ENCODE results near the gene TTC36. TPM values are rescaled to one million over a fixed set of nuclear protein-coding genes. Genes with fewer than 3 reads are reported as not detected.

The TTC36 gene
- total and polyA plus RNA-seq, 2 experiments from 2014 or later = 0.40 to 1.0 TPM

DNA sequence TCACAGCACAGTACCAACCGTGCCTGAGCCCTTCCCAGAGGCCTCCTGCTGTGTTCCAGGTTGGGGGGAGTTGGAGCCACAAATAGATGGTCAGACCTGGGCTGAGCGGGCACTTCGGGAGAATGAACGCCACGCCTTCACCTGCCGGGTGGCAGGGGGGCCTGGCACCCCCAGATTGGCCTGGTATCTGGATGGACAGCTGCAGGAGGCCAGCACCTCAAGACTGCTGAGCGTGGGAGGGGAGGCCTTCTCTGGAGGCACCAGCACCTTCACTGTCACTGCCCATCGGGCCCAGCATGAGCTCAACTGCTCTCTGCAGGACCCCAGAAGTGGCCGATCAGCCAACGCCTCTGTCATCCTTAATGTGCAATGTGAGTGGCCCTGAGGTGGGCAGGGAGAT lies 4.8 kb downstream of the TTC36 start (continued):
- TF ChIP-seq ZNF462 (CRISPR knock-in tag; IDR thresholded peaks at IDR 0.05) (no peak), NANOG (IDR thresholded peaks at IDR 0.05; ENCODE audit: borderline replicate concordance) (no peak), REST (IDR thresholded peaks at IDR 0.05; ENCODE audit: unreplicated experiment) (no peak)

DNA sequence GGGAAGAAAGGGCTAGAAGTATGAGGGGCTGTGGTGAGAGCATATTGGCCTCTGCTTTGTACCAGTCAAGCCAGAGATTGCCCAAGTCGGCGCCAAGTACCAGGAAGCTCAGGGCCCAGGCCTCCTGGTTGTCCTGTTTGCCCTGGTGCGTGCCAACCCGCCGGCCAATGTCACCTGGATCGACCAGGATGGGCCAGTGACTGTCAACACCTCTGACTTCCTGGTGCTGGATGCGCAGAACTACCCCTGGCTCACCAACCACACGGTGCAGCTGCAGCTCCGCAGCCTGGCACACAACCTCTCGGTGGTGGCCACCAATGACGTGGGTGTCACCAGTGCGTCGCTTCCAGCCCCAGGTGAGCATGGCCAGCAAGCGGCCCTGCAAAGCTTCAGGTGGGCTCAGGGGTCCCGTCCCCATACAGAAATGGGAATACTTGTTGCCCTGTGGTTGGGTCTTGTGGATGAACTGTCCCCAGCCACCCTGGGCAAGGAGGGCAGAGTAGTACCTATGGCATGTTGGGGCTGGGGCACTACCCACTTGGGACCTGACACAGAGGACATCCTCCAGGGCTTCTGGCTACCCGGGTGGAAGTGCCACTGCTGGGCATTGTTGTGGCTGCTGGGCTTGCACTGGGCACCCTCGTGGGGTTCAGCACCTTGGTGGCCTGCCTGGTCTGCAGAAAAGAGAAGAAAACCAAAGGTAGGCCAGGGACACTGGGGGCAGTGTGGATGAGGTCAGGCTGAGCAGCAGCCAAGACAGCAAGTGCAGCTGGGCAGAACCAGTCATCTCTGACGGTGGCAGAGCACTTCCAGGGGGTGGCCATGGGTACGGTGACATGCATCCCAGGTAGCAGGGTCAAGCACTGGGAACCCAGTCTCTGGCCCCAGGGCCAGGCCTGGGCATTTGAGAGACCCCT lies 5.8 kb downstream of the TTC36 start:
- no peaks in the 10 kb centered on the region; the same call in 1 of the 3 replicates for H3K36me3 Mint-ChIP-seq (ENCODE audit: low read depth)
- Histone ChIP-seq H3K4me3 (no peak overlapping the region), H3K27me3 (ENCODE audit: insufficient read depth) (peaks cover 6% of the 10 kb centered on the region; the same call in 1 of the 2 replicates), H3K36me3 (ENCODE audit: insufficient read depth) (no peaks in the 10 kb centered on the region), H3K4me1 (ENCODE audit: insufficient read depth) (peaks cover 13% of the 10 kb centered on the region), H3K79me2 (replicated peaks; ENCODE audit: insufficient read depth) (no peaks in the 10 kb centered on the region), H3K27ac (ENCODE audit: low read depth) (no peak overlapping the region), H3K4me2 (no peak overlapping the region), H4K20me1 (replicated peaks; ENCODE audit: insufficient read depth) (no peaks in the 10 kb centered on the region), H2AFZ (no peak overlapping the region), H3K9me2 (ENCODE audit: insufficient read depth) (no peaks in the 10 kb centered on the region), H3F3A (replicated peaks; ENCODE audit: low read depth) (peaks cover 15% of the 10 kb centered on the region; the same call in 1 of the 2 replicates)
- H3K27me3 Mint-ChIP-seq (ENCODE audit: insufficient read depth, low read depth, poor library complexity) = peaks cover 12% of the 10 kb centered on the region
- peak overlapping the region; percentile 36; the same call in 1 of the 3 replicates for H3K4me3 Mint-ChIP-seq
- no peak overlapping the region for H3K27ac Mint-ChIP-seq
- ATAC-seq (no peak), DNase-seq (ENCODE audit: low spot score) (no peak)
- no peaks in the 10 kb centered on the region for H3K9me3 Mint-ChIP-seq
- H3K4me1 Mint-ChIP-seq = peaks cover 20% of the 10 kb centered on the region
- no peak for TF ChIP-seq EZH2phosphoT487 (IDR thresholded peaks at IDR 0.05; ENCODE audit: unreplicated experiment)

Data from GM23338 (cell line).